Small intestine (tissue), 7 donors: ENCODE data around the gene SORBS2. TPM values are rescaled to one million over a fixed set of nuclear protein-coding genes. Genes with fewer than 3 reads are reported as not detected.

Experiments
- DNase-seq, 2 donors: peaks; one replicate each; pipeline versions ENCODE4 v3.0.0 to v3.0.0-alpha.2; 2013
- FAIRE-seq: peaks from 2 replicates; lab custom pipeline; 2012; peaks lifted over from hg19 to GRCh38; lab: Jason Lieb, UNC
- H3K27ac ChIP-seq, 3 donors: one replicate each; pipeline ENCODE4 v1.5.1; 2013; ENCODE audit warnings: low read length in 2 of 3, mild to moderate bottlenecking in 2 of 3, control low read depth in 1 of 3, inconsistent platforms in 1 of 3, low read depth in 1 of 3, moderate library complexity in 1 of 3
- H3K27me3 ChIP-seq, 3 donors: one replicate each; pipeline ENCODE4 v1.6.1; 2013; ENCODE audit warnings: low read length in 3 of 3, inconsistent platforms in 1 of 3; ENCODE audit not compliant: control insufficient read depth in 3 of 3, insufficient read depth in 3 of 3
- H3K36me3 ChIP-seq, 3 donors: one replicate each; pipeline ENCODE4 v1.6.1; 2013; ENCODE audit warnings: low read length in 3 of 3, inconsistent platforms in 1 of 3, low read depth in 1 of 3, mild to moderate bottlenecking in 1 of 3, moderate library complexity in 1 of 3; ENCODE audit not compliant: control insufficient read depth in 3 of 3, insufficient read depth in 2 of 3
- H3K4me1 ChIP-seq, 3 donors: one replicate each; pipeline ENCODE4 v1.6.1; 2013; ENCODE audit warnings: low read length in 2 of 3, inconsistent platforms in 1 of 3, low read depth in 1 of 3, mild to moderate bottlenecking in 1 of 3, moderate library complexity in 1 of 3; ENCODE audit not compliant: control insufficient read depth in 3 of 3, insufficient read depth in 2 of 3
- H3K4me3 ChIP-seq, 3 donors: one replicate each; pipeline ENCODE4 v1.5.1; 2013; ENCODE audit warnings: low read length in 3 of 3, control low read depth in 1 of 3, inconsistent platforms in 1 of 3, low read depth in 1 of 3, mild to moderate bottlenecking in 1 of 3, moderate library complexity in 1 of 3
- H3K9me3 ChIP-seq, 2 donors: one replicate each; pipeline ENCODE4 v1.6.1; 2013; ENCODE audit warnings: low read depth in 1 of 2, low read length in 1 of 2; ENCODE audit not compliant: control insufficient read depth in 2 of 2, insufficient read depth in 1 of 2
- WGBS, 3 donors: extraction: QIAGEN DNeasy Blood & Tissue Kit; methylation state at CpG; one replicate each; pipeline ENCODE4 v1.1.7; 2013; 5-methylcytosine and 5-hydroxymethylcytosine counted together
- polyA plus RNA-seq, 4 donors: library from polyadenylated mRNA; stranded (reverse) in 3 of 4; unstranded in 1 of 4; fragments of 200-250 nt in 3 of 4; fragments of 120-200 nt in 1 of 4; gene quantifications; one replicate each; pipeline versions ENCODE4 v1.2.1 to v1.2.3, GENCODE V29; 2013
- donor health status: healthy with polysubstance abuse.
- donor health status: control.
- donor health status: control.
- donor health status: Bipolar disorder and iron deficiency.
- donor health status: healthy.

Gene SORBS2
- polyA plus RNA-seq, 4 donors: 1.6 to 36.5 (median 16.1) TPM

GRCh38 chr4:185626798-185627197, 185.2 kb downstream of the SORBS2 start:
- no peak overlapping the region for H3K27ac ChIP-seq
- WGBS, 3 donors: 92 to 95% (median 93%) methylated on average over 9 of the region's 9 CpGs
- no peak overlapping the region for H3K4me3 ChIP-seq
- H3K27me3 ChIP-seq: peaks cover 0 to 3% (median 0%) of the 10 kb centered on the region in 3 donors
- no peak for DNase-seq
- H3K4me1 ChIP-seq: no peaks in the 10 kb centered on the region
- H3K36me3 ChIP-seq: peaks cover 0 to 32% (median 0%) of the 10 kb centered on the region in 3 donors
- no peak for FAIRE-seq
- no peaks in the 10 kb centered on the region for H3K9me3 ChIP-seq

- DNase-seq (peak in 1 of 2 donors; percentile 17), FAIRE-seq (no peak)
- WGBS, 3 donors: 42 to 57% (median 48%) methylated on average over 2 of the region's 2 CpGs
- Histone ChIP-seq H3K9me3 (no peaks in the 10 kb centered on the region), H3K4me3 (no peak overlapping the region), H3K36me3 (peaks cover 0 to 32% (median 0%) of the 10 kb centered on the region in 3 donors), H3K27ac (no peak overlapping the region), H3K4me1 (no peaks in the 10 kb centered on the region), H3K27me3 (peaks cover 0 to 3% (median 0%) of the 10 kb centered on the region in 3 donors)
Measured at GRCh38 chr4:185625503-185625902, 186.5 kb downstream of the SORBS2 start.

GRCh38 chr4:185624259-185624589, 187.8 kb downstream of the SORBS2 start:
- 89 to 97% (median 93%) methylated on average over 10 of the region's 10 CpGs for WGBS, 3 donors
- H3K4me1 ChIP-seq: no peaks in the 10 kb centered on the region
- FAIRE-seq: no peak

GRCh38 chr4:185623444-185624258, 188.3 kb downstream of the SORBS2 start:
- DNase-seq: no peak
- Histone ChIP-seq H3K4me1 (no peaks in the 10 kb centered on the region), H3K36me3 (peaks cover 0 to 36% (median 0%) of the 10 kb centered on the region in 3 donors), H3K27me3 (no peaks in the 10 kb centered on the region), H3K4me3 (no peak overlapping the region), H3K9me3 (no peaks in the 10 kb centered on the region), H3K27ac (no peak overlapping the region)
- no peak for FAIRE-seq
- WGBS, 3 donors: 94 to 98% (median 96%) methylated on average over 46 of the region's 46 CpGs

More at GRCh38 chr4:185624259-185624589, 187.8 kb downstream of the SORBS2 start:
- peaks cover 0 to 33% (median 0%) of the 10 kb centered on the region in 3 donors for H3K36me3 ChIP-seq
- peaks cover 0 to 3% (median 0%) of the 10 kb centered on the region in 3 donors for H3K27me3 ChIP-seq
- DNase-seq: no peak
- no peak overlapping the region for H3K27ac ChIP-seq
- no peak overlapping the region for H3K4me3 ChIP-seq
- H3K9me3 ChIP-seq: no peaks in the 10 kb centered on the region

GRCh38 chr4:185608185-185608584, 203.8 kb downstream of the SORBS2 start:
- Histone ChIP-seq H3K27ac (no peak overlapping the region), H3K4me3 (no peak overlapping the region), H3K36me3 (peaks cover 0 to 19% (median 0%) of the 10 kb centered on the region in 3 donors), H3K4me1 (no peaks in the 10 kb centered on the region), H3K27me3 (no peaks in the 10 kb centered on the region), H3K9me3 (no peaks in the 10 kb centered on the region)
- FAIRE-seq: no peak
- 47 to 61% (median 53%) methylated on average over 4 of the region's 4 CpGs for WGBS, 3 donors
- DNase-seq: no peak

- Histone ChIP-seq H3K9me3 (no peaks in the 10 kb centered on the region), H3K36me3 (peaks cover 0 to 12% (median 0%) of the 10 kb centered on the region in 3 donors), H3K4me1 (no peaks in the 10 kb centered on the region), H3K27me3 (no peaks in the 10 kb centered on the region), H3K27ac (no peak overlapping the region), H3K4me3 (no peak overlapping the region)
- WGBS, 3 donors: 87 to 91% (median 90%) methylated on average over 3 of the region's 3 CpGs
- DNase-seq (no peak), FAIRE-seq (no peak)
Measured at GRCh38 chr4:185602397-185602796, 209.6 kb downstream of the SORBS2 start.

GRCh38 chr4:185600801-185601434, 211.1 kb downstream of the SORBS2 start:
- Histone ChIP-seq H3K4me3 (no peak overlapping the region), H3K4me1 (no peaks in the 10 kb centered on the region), H3K9me3 (no peaks in the 10 kb centered on the region), H3K27ac (no peak overlapping the region), H3K27me3 (no peaks in the 10 kb centered on the region), H3K36me3 (peaks cover 0 to 4% (median 0%) of the 10 kb centered on the region in 3 donors)
- DNase-seq (no peak), FAIRE-seq (no peak)
- 86 to 90% (median 89%) methylated on average over 9 of the region's 9 CpGs for WGBS, 3 donors

GRCh38 chr4:185599553-185600243, 212.3 kb downstream of the SORBS2 start:
- DNase-seq (no peak), FAIRE-seq (no peak)
- Histone ChIP-seq H3K27me3 (no peaks in the 10 kb centered on the region), H3K4me1 (no peaks in the 10 kb centered on the region), H3K9me3 (no peaks in the 10 kb centered on the region), H3K36me3 (peaks cover 0 to 4% (median 0%) of the 10 kb centered on the region in 3 donors), H3K4me3 (no peak overlapping the region), H3K27ac (no peak overlapping the region)
- 79 to 87% (median 80%) methylated on average over 12 of the region's 12 CpGs for WGBS, 3 donors
